Pancreas (tissue), 10 donors: Measurements from ENCODE around the gene ST8SIA6. TPM values are rescaled to one million over a fixed set of nuclear protein-coding genes. Genes with fewer than 3 reads are reported as not detected.

Experiments
- ATAC-seq, 4 donors: fragments of 200-7000 bp; cut with Tn5 transposase; one replicate each; pipeline versions ENCODE4 v1.8.0 to v1.9.1; 2020; ENCODE audit warnings: mild to moderate bottlenecking in 4 of 4, moderate library complexity in 4 of 4
- DNase-seq, 6 donors: peaks; one replicate each; pipeline ENCODE4 v3.0.0-alpha.2; 2020
- FAIRE-seq: peaks from 2 replicates; lab custom pipeline; 2012; peaks lifted over from hg19 to GRCh38; lab: Jason Lieb, UNC
- H3K27ac ChIP-seq, 4 donors: fragments of 200-600 bp; sonication (generic); 1 replicate in 3 of 4; 2 replicates in 1 of 4; pipeline versions ENCODE4 v1.5.0 to v1.8.0; 2020
- H3K27me3 ChIP-seq, 4 donors: fragments of 200-600 bp; one replicate each; pipeline ENCODE4 v1.8.0; 2021
- H3K36me3 ChIP-seq, 3 donors: fragments of 200-600 bp; sonication (generic) in 1 of 3; one replicate each; pipeline versions ENCODE4 v1.5.0 to v1.8.0; 2020 to 2021
- H3K4me1 ChIP-seq, 3 donors: fragments of 200-600 bp; one replicate each; pipeline ENCODE4 v1.8.0; 2021
- H3K4me3 ChIP-seq, 4 donors: fragments of 200-600 bp; sonication (generic) in 2 of 4; one replicate each; pipeline versions ENCODE4 v1.5.0 to v1.8.0; 2020 to 2021
- H3K9me3 ChIP-seq, 4 donors: fragments of 200-600 bp; one replicate each; pipeline ENCODE4 v1.8.0; 2021
- WGBS, 2 donors: extraction: QIAGEN DNeasy Blood & Tissue Kit; methylation state at CpG; one replicate each; pipeline ENCODE4 v1.1.7; 2013; 5-methylcytosine and 5-hydroxymethylcytosine counted together
- intact Hi-C, 3 donors: fragments of 100-400 bp; cut with DNase I; formaldehyde crosslinking; loops; one replicate each; pipeline versions ENCODE4 v1.11.1 to v1.14.2; 2022
- polyA plus RNA-seq, 2 donors: library from polyadenylated mRNA; stranded (reverse); fragments of 200-250 nt; gene quantifications; one replicate each; pipeline ENCODE4 v1.2.3, GENCODE V29; 2013
- total RNA-seq, 6 donors: library from RNA; stranded (reverse); fragmentation: NEBNext Ultra II Directional in 4 of 6; extraction: Animal tissue kit (Norgen Biotek cat#: 25700) in 4 of 6; gene quantifications; one replicate each; pipeline versions ENCODE4 v1.2.1 to v1.2.4, GENCODE V29; 2021 to 2023
- TF ChIP-seq, protein P1 (sequence below), 4 donors: fragments of 200-600 bp; sonication (generic) in 3 of 4; IDR thresholded peaks; one replicate each; pipeline versions ENCODE4 v1.5.0 to v1.8.0; 2021; ENCODE audit warnings: antibody characterized with exemption in 4 of 4
- donor health status: healthy with polysubstance abuse.
- donor health status: DM: no; HTN: no; CAD: no; lungs with moderate emphysema.
- donor health status: DM: no; HTN: no; CAD: no.
- donor health status: control.
- donor health status: control.
- donor health status: Bipolar disorder and iron deficiency.
- donor health status: DM: yes; HTN: yes; CAD: no.
- donor health status: DM: no; HTN: no; CAD: no.
- donor health status: DM: no; HTN: no; CAD: no.
- donor health status: DM: yes; HTN: yes; CAD: no.

Gene ST8SIA6
- total and polyA plus RNA-seq, 8 donors, result 0.08 to 0.15 (median 0.12) TPM; not detected in 4

GRCh38 chr10:17426263-17426750, 28.1 kb downstream of the ST8SIA6 start:
- no peaks in the 10 kb centered on the region for H3K27me3 ChIP-seq
- no peaks in the 10 kb centered on the region for H3K9me3 ChIP-seq
- H3K4me1 ChIP-seq, result no peaks in the 10 kb centered on the region
- no peaks in the 10 kb centered on the region for H3K36me3 ChIP-seq
- H3K27ac ChIP-seq, result no peak overlapping the region
- WGBS, 2 donors, result 70 to 80% methylated on average over 5 of the region's 5 CpGs
- H3K4me3 ChIP-seq, result no peak overlapping the region
- FAIRE-seq, result no peak
- no peak for DNase-seq
- no peak for ATAC-seq
- TF ChIP-seq, protein P1, sequence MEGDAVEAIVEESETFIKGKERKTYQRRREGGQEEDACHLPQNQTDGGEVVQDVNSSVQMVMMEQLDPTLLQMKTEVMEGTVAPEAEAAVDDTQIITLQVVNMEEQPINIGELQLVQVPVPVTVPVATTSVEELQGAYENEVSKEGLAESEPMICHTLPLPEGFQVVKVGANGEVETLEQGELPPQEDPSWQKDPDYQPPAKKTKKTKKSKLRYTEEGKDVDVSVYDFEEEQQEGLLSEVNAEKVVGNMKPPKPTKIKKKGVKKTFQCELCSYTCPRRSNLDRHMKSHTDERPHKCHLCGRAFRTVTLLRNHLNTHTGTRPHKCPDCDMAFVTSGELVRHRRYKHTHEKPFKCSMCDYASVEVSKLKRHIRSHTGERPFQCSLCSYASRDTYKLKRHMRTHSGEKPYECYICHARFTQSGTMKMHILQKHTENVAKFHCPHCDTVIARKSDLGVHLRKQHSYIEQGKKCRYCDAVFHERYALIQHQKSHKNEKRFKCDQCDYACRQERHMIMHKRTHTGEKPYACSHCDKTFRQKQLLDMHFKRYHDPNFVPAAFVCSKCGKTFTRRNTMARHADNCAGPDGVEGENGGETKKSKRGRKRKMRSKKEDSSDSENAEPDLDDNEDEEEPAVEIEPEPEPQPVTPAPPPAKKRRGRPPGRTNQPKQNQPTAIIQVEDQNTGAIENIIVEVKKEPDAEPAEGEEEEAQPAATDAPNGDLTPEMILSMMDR (IDR thresholded peaks at IDR 0.05), result no peak
- intact Hi-C loops, result loop anchor here in 2 of 3 donors (5.0 to 10.0 kb wide), 2 partner anchors 132 to 139 kb away; no protein-coding TSS in a partner anchor

- DNase-seq (no peak), ATAC-seq (no peak), FAIRE-seq (no peak)
- H3K9me3 ChIP-seq, result no peaks in the 10 kb centered on the region
- no peaks in the 10 kb centered on the region for H3K27me3 ChIP-seq
- H3K27ac ChIP-seq, result no peak overlapping the region
- no peak overlapping the region for H3K4me3 ChIP-seq
- no peaks in the 10 kb centered on the region for H3K4me1 ChIP-seq
- TF ChIP-seq, protein P1 (IDR thresholded peaks at IDR 0.05), result no peak
- intact Hi-C loops, result loop anchor here in 2 of 3 donors (5.0 to 10.0 kb wide), 2 partner anchors 131 to 138 kb away; no protein-coding TSS in a partner anchor
- 58 to 60% methylated on average over 6 of the region's 6 CpGs for WGBS, 2 donors
- H3K36me3 ChIP-seq, result no peaks in the 10 kb centered on the region
Measured at GRCh38 chr10:17425584-17426262, 28.7 kb downstream of the ST8SIA6 start.

DNA sequence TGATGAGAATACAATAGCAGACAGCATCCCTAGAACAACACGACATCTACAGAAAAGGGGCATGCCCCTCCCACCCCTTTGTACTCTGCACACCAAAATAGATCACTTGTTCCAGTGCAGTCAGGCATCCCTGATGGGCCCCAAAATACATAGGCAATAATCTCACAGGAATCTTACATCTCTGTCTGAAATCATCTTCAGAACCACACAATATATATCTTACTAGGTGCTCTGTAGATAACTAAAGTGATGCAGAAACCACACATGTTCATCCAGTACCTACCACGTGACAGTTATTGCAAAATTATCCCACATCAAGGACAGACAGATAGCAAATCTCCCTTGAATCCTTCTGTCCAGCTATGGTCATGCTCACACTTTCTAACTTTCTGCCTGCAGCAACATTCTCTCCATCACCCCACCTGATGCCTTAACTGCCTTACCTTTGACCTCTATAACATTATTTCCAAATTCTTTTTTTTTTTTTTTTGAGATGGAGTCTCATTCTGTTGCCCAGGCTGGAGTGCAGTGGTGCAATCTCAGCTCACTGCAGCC, 30.7 kb downstream of the ST8SIA6 start:
- Histone ChIP-seq H3K27me3 (no peaks in the 10 kb centered on the region), H3K27ac (no peak overlapping the region), H3K9me3 (no peaks in the 10 kb centered on the region), H3K4me1 (no peaks in the 10 kb centered on the region), H3K36me3 (no peaks in the 10 kb centered on the region), H3K4me3 (no peak overlapping the region)
- WGBS, 2 donors, result 50 to 57% methylated on average over 2 of the region's 2 CpGs
- ATAC-seq (no peak), DNase-seq (no peak), FAIRE-seq (no peak)
- TF ChIP-seq, protein P1 (IDR thresholded peaks at IDR 0.05), result no peak
- intact Hi-C loops, result loop anchor here in 1 of 3 donors (10.0 kb wide), 1 partner anchor 129 kb away; no protein-coding TSS in a partner anchor

DNA sequence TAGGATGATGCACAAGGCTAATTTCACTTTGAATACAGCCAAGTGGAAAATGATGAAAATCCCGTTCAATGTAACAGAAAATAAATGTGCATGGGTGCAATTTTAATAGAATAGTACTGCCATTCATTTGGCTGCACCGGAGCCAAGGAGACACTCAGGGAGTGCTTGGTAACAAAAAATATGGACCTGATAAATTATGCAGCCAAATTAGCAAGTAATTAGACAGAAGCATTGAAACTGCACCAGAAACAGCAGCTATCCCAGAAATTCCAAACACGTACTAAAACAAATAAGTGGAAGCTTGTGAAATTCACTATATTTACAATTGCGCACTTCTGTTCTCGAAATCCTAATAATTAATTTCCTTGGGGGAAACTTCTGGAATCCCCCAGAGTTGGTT, 31.5 kb downstream of the ST8SIA6 start:
- no peak overlapping the region for H3K27ac ChIP-seq
- intact Hi-C loops, result loop anchor here in 1 of 3 donors (10.0 kb wide), 1 partner anchor 128 kb away; no protein-coding TSS in a partner anchor
- no peak overlapping the region for H3K4me3 ChIP-seq
- 74 to 76% methylated on average over 5 of the region's 5 CpGs for WGBS, 2 donors
- H3K27me3 ChIP-seq, result no peaks in the 10 kb centered on the region
- no peaks in the 10 kb centered on the region for H3K4me1 ChIP-seq
- FAIRE-seq (no peak), ATAC-seq (no peak), DNase-seq (no peak)
- TF ChIP-seq, protein P1 (IDR thresholded peaks at IDR 0.05), result no peak
- H3K9me3 ChIP-seq, result no peaks in the 10 kb centered on the region
- H3K36me3 ChIP-seq, result no peaks in the 10 kb centered on the region
